AG20443 (cell line): Measurements from ENCODE around the gene GALNT9.
A peak's percentile ranks its signal among the peaks of the same experiment; 100 is the strongest.

Source experiments
- DNase-seq: peaks from one replicate; pipeline ENCODE4 v3.0.0; 2012; ENCODE audit warnings: low spot score, mixed read lengths

The GALNT9 gene

GRCh38 chr12:132180648-132181546 is 148.5 kb downstream of the GALNT9 start:
- no peak for DNase-seq

- no peak for DNase-seq
Observed at GRCh38 chr12:132179431-132180362, 149.7 kb downstream of the GALNT9 start.

GRCh38 chr12:132178801-132179401 is 150.5 kb downstream of the GALNT9 start:
- no peak for DNase-seq

GRCh38 chr12:132178316-132178715 is 151.1 kb downstream of the GALNT9 start:
- DNase-seq, result no peak

- DNase-seq, result no peak
Observed at GRCh38 chr12:132176920-132177551, 152.4 kb downstream of the GALNT9 start.

- DNase-seq, result no peak
Observed at GRCh38 chr12:132176385-132176919, 152.9 kb downstream of the GALNT9 start.

GRCh38 chr12:132175496-132176384 is 153.6 kb downstream of the GALNT9 start:
- DNase-seq, result no peak

- no peak for DNase-seq
Observed at GRCh38 chr12:132174839-132175490, 154.4 kb downstream of the GALNT9 start.

GRCh38 chr12:132174015-132174838 is 155.2 kb downstream of the GALNT9 start:
- no peak for DNase-seq

GRCh38 chr12:132173135-132174014 is 156.0 kb downstream of the GALNT9 start:
- no peak for DNase-seq

GRCh38 chr12:132172619-132173018 is 156.8 kb downstream of the GALNT9 start:
- DNase-seq, result no peak

GRCh38 chr12:132171968-132172521 is 157.3 kb downstream of the GALNT9 start:
- DNase-seq, result no peak

- DNase-seq, result no peak
Observed at GRCh38 chr12:132171293-132171967, 158.0 kb downstream of the GALNT9 start.

GRCh38 chr12:132170637-132171292 is 158.6 kb downstream of the GALNT9 start:
- DNase-seq, result no peak

- peak; percentile 83 for DNase-seq
Observed at GRCh38 chr12:132170094-132170636, 159.2 kb downstream of the GALNT9 start.

GRCh38 chr12:132169376-132169775 is 160.0 kb downstream of the GALNT9 start:
- DNase-seq, result no peak
